Activated effector memory CD4-positive, alpha-beta T cell treated with Interleukin-2 at 50 U/mL for 16 hours (primary cell): ENCODE data around the gene SYNE1.

Experiments used
- DNase-seq: peaks from one replicate; pipeline ENCODE4 v3.0.0-alpha.2; 2020

SYNE1 gene

DNA sequence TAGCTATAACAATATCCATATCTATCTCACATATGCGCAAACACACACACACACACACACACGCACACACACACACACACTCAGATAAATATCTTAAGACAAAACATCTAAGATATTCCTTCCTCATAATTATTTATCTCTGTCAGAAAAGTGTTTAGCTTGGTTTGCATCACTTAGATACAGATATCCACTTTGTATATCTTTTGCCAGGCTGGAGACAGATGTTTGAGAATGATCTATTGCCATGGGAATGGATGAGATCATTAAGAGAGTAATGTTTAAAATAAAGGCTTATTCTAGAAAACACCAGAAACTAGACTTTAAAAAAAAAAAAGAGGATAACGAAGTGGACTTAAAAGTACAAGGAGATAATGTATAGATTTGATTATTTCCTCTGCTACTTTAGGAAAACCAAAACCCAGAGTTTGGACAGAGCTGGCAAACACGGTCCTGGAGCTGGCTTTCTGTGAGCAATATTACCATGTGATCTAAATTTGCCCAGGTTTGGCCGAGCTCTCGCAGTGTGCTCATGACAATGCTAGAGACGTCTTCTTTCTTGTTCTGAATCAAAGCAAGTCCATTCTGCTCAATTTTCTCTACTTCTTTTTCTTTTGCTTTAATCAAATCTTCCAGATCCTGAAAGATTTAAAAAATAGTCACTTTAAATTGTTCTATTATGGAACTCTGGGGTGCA lies 411.8 kb downstream of the SYNE1 start:
- DNase-seq = no peak

DNA sequence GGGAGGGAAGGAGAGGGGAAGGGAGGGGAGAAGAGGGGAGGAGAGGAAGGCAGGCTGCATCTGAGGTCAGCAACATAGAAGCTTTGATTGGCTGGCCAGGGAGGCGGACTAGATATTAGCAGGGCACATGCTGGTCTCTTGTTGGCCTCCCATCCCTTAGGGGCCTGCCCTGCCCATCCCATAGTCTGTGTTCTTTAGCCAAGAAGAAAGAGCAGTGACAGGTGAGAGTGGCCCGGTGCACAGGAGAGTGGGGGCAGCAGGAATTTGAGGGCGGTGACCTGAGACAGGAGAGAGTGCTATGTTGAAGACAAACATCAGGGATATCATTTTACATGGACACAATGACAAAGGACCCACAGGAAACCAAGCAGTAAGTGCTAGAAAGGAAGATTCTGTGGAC lies 413.5 kb downstream of the SYNE1 start:
- DNase-seq = no peak

GRCh38 chr6:152221806-152222628 lies 415.1 kb downstream of the SYNE1 start:
- DNase-seq = no peak

DNA sequence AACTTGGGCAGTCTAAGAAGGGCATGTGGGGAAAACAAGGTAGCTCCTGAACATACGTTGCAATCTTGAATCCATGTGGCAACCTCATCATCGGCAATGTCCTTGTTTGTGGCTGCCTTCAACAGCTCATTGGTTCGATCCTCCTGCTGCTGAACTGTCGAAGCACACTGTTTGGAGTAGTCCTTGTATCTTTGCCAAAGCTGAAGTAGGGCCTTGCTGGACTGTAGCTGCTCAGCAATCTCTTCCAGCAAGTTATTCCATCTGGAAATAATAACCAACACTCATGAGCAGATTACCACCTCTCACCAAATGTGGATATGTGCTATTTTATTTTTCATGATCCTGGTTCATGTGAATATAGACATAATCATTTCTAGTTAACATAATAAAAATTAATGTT lies 416.4 kb downstream of the SYNE1 start:
- no peak for DNase-seq

DNA sequence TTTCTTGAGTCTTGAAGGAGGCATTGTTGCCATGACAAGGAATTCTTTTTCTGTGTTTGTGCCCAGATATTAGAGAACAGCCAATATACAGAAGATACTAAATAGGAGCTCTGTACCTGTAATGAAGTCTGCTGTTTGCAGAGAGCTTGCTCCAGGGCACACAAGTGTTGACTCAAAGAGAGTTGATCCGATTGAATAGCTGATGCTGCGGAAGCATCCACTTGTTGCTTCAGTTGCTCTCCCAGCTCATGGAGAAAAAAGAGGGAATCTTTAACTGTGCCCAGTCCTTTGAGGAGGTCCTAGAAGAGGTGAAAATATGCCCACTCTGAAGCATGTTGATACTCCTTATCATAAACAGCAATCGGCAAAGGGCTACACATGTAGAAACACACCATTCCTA lies 418.3 kb downstream of the SYNE1 start:
- no peak for DNase-seq

GRCh38 chr6:152212437-152212836 lies 424.7 kb downstream of the SYNE1 start:
- no peak for DNase-seq

- no peak for DNase-seq
These were observed 428.0 kb downstream of the SYNE1 start for GRCh38 chr6:152209211-152209610.

- DNase-seq = no peak
These were observed 429.0 kb downstream of the SYNE1 start for GRCh38 chr6:152207915-152208714.

DNA sequence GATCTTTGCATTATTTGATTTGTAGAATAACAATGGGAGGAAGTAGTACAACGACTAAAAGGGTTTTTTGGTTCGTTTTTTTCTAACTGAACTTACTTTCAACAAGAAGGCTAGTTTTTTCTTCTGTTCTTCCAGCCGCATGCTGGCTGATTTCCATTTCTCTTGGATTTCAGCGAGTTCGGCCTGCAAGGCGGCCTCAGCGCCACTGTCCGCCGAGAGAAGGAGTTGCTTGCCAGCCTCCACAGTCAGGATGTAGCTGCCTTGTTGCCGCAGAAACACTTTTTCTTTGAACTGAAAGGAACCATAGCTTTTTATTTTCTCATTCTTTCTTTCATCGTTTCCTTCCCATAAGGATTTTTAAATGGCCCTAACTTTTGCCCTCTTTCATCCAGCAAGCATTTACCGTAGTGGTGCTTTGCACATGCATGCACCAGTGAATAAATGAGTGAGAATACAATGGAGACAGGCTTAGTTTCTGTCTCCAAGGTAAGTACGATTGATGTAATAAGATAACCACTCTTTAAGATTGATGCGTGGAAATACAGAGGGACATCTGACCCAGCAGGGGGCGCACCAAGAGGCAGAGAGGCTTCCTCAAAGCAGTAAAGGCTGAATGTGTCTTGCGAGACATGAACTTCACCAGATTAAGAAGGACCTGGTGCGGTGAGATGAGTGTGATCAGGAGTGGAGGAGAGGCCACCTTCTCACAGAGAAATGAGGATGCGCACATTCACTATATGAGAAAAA lies 430.9 kb downstream of the SYNE1 start:
- DNase-seq = peak; percentile 16

DNA sequence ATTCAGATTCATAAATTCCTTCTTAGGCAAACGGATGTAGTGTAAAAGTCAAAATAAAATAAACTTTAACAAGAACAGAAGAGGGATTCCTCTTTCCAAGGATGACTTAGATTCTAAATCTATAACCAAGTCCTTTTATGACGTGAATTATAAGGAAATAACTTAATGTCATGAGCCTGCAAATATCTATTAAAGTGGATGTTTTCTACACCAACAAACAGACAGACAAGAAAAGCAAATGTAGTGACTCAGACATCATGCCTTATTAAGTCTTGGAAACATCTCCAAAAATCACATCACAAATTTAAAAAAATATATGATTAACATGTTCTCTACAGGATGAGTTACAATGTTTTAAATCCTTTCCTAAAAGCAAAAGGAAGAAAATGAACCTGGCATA lies 432.6 kb downstream of the SYNE1 start:
- no peak for DNase-seq

- DNase-seq = no peak
These were observed 436.0 kb downstream of the SYNE1 start for GRCh38 chr6:152201120-152201519.

DNA sequence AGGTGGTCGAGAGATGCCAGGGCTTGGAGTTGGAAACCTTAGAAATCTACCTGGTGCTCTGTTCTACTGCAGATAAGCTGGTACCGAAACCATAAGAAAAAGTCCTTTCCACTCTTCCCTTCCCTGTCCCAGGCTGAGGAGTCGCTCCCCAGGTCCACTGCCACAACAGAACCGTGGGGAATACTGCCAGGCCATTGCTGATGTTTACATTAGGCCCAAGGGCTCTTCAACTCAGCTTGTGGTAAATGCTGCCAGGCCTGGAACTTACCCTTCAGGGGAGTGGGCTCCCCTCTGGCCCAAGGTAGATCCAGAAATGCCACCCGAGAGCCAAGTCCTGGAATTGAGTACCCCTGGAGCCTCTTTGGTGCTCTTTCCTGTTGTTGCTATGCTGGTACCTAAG lies 441.3 kb downstream of the SYNE1 start:
- DNase-seq = no peak

GRCh38 chr6:152189736-152190135 lies 447.4 kb downstream of the SYNE1 start:
- DNase-seq = no peak

GRCh38 chr6:152188011-152188410 lies 449.2 kb downstream of the SYNE1 start:
- DNase-seq = no peak

GRCh38 chr6:152186840-152187239 lies 450.3 kb downstream of the SYNE1 start:
- DNase-seq = no peak

- no peak for DNase-seq
These were observed 452.1 kb downstream of the SYNE1 start for GRCh38 chr6:152184917-152185574.

DNA sequence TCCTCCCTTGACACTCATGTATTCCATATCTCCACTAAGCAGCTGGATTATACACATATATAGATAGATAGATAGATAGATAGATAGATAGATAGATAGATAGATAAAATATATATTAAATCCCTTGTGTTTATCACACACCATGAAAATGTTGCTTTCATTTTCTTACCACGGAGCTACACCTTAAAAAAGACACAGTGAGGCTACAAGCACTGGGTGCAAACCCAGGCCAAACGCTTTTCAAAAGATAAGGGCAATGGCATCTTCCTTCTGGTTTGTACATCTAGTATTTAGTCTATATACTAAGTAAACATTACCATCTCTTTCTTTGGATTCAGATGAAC lies 452.6 kb downstream of the SYNE1 start:
- no peak for DNase-seq

- no peak for DNase-seq
These were observed 456.6 kb downstream of the SYNE1 start for GRCh38 chr6:152180601-152181000.

DNA sequence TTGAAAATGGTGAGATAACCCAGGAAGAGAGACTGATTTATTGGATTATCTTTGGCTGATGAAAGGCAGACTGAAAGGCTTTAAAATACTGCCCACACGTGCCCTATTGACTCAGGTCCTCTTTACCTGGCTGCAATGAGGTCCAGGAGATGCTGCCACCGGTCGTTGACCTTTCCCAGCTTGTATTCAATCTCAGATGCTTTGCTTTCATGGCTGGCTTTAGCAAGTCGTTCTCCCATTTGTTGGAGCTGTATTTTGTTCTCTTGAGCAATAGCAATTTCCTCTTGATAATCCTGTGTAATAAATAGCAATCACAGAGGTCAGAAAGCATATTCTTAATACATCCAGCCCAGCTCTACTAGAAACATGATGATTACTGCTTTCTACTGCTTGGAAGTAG lies 460.9 kb downstream of the SYNE1 start:
- DNase-seq = no peak

GRCh38 chr6:152173957-152174356 lies 463.2 kb downstream of the SYNE1 start:
- no peak for DNase-seq

DNA sequence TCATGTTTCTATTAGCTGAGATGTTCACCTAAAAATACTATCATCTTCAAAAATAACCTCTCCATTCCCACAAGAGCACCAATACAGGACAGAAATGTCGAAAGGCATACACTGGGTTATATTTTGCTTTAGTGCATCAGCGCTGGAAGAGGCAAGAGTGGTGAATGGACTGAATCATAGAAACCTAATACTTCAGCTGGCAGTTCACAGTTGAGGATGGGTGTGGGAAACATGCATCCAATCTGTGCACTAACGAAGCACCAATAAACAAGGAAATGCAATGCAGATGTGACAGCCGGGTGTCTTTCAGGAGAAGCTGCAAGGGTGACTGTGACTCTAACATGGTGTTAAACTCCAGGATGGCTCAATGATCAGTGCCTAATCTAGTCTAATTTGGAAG lies 463.8 kb downstream of the SYNE1 start:
- DNase-seq = no peak
